SK-N-MC (cell line): ENCODE results near the gene DDAH1.

ENCODE experiments used
- FOXP2 ChIP-seq: optimal IDR thresholded peaks from 2 replicates; pipeline ENCODE3; 2011; ENCODE audit warnings: mild to moderate bottlenecking, moderate library complexity; ENCODE audit not compliant: insufficient read depth; ENCODE audit errors: extremely low read length, control extremely low read depth
- POLR2AphosphoS5 ChIP-seq: IDR thresholded peaks from 2 replicates; pipeline ENCODE4 v1.6.1; 2012; ENCODE audit warnings: mild to moderate bottlenecking, low read depth, low read length, borderline replicate concordance

DNA sequence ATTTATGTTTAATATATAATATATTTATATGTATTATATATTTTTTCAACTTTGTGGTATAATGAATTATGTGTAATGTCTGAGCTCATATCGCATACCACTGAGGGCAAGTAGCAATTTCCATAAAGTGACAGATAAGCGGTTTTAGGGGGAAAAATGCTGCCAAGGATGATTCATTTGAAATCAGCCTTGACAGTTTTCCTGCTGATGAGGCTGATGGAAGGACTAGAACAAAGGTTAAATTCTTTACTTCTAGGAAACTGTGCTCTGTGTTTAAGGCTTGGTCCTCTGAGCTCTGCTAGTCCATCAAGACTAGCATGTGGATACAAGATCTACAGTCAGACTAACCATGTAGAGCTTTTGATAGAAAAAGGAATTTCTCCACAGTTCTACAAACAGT is 19.3 kb upstream of the DDAH1 start:
- no peak for TF ChIP-seq POLR2AphosphoS5
- TF ChIP-seq FOXP2 = no peak
